Measurements from ENCODE around the gene RFC5. TPM values are rescaled to one million over a fixed set of nuclear protein-coding genes. Genes with fewer than 3 reads are reported as not detected.

Gene RFC5
- total and polyA plus RNA-seq, 2 of the 13 experiments (the other 11 are each of a cell fraction or from before 2014, with no cell fraction given), result 16.8 to 51.4 TPM

DNA sequence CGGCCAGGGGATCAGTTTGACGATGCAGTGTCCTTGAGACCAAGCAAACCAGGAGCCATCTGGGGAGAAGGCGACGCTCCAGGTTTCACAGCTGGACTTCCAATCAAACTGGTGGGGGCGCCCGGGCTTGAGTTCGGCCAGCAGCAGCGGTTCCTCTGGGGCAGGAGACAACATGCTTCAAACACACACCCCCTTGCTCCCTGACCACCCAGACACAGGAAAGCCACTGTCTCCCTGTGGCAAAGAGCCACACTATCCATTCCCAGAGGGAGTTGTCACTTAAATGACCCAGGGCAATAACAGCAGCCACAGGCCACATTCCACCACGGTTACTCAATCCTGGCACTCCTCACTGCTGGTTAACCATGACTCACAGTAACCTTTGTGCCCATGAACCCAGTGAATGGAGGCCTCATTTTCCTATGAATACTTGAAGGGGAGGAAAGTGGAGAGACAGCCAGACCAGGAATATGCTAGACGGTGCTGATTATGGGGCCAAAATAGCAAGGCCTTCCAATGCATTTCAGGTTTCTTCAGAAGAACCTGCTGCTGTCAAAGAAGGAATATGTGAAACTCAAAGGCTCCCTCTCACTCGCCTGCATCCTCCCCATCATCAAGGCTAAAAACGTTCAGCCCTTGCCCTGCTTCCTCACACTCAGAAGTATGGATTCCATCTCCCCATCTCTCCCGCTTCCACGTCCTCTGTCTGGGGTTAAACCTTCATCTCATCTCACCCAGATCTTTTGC lies 36.0 kb downstream of the RFC5 start (continued):
- TF ChIP-seq, protein P1, sequence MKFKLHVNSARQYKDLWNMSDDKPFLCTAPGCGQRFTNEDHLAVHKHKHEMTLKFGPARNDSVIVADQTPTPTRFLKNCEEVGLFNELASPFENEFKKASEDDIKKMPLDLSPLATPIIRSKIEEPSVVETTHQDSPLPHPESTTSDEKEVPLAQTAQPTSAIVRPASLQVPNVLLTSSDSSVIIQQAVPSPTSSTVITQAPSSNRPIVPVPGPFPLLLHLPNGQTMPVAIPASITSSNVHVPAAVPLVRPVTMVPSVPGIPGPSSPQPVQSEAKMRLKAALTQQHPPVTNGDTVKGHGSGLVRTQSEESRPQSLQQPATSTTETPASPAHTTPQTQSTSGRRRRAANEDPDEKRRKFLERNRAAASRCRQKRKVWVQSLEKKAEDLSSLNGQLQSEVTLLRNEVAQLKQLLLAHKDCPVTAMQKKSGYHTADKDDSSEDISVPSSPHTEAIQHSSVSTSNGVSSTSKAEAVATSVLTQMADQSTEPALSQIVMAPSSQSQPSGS (CRISPR knock-in tag; IDR thresholded peaks at IDR 0.05), result peak; percentile 93
- no peak for TF ChIP-seq ZC3H4 (CRISPR knock-in tag; IDR thresholded peaks at IDR 0.05; ENCODE audit: borderline replicate concordance)
- TF ChIP-seq ZNF180 (CRISPR knock-in tag; IDR thresholded peaks at IDR 0.05; ENCODE audit: borderline replicate concordance, low read depth), result no peak
- TF ChIP-seq ZNF451 (CRISPR knock-in tag; IDR thresholded peaks at IDR 0.05), result peak; percentile 77
- TF ChIP-seq, protein P2, sequence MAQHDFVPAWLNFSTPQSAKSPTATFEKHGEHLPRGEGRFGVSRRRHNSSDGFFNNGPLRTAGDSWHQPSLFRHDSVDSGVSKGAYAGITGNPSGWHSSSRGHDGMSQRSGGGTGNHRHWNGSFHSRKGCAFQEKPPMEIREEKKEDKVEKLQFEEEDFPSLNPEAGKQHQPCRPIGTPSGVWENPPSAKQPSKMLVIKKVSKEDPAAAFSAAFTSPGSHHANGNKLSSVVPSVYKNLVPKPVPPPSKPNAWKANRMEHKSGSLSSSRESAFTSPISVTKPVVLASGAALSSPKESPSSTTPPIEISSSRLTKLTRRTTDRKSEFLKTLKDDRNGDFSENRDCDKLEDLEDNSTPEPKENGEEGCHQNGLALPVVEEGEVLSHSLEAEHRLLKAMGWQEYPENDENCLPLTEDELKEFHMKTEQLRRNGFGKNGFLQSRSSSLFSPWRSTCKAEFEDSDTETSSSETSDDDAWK (CRISPR knock-in tag; IDR thresholded peaks at IDR 0.05), result no peak
- TF ChIP-seq EZH2 (conservative IDR thresholded peaks at IDR 0.05; ENCODE audit: low read depth, low read length), result no peak
- TF ChIP-seq HMGA1 (CRISPR knock-in tag; conservative IDR thresholded peaks at IDR 0.05), result no peak
- peak; percentile 85 for TF ChIP-seq ASH2L (IDR thresholded peaks at IDR 0.05; ENCODE audit: insufficient read length, low read depth, low read length)
- TF ChIP-seq NCOA1 (CRISPR knock-in tag; IDR thresholded peaks at IDR 0.05), result 0 out of 2 replicates have a peak, but pooled peaks have one; percentile 23
- no peak for TF ChIP-seq KLF15 (CRISPR knock-in tag; IDR thresholded peaks at IDR 0.05; ENCODE audit: borderline replicate concordance)
- TF ChIP-seq, protein P3, sequence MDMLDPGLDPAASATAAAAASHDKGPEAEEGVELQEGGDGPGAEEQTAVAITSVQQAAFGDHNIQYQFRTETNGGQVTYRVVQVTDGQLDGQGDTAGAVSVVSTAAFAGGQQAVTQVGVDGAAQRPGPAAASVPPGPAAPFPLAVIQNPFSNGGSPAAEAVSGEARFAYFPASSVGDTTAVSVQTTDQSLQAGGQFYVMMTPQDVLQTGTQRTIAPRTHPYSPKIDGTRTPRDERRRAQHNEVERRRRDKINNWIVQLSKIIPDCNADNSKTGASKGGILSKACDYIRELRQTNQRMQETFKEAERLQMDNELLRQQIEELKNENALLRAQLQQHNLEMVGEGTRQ (IDR thresholded peaks at IDR 0.05; ENCODE audit: low read depth, low read length), result no peak
- TF ChIP-seq, protein P3 (CRISPR knock-in tag; IDR thresholded peaks at IDR 0.05; ENCODE audit: borderline replicate concordance), result no peak
- no peak for TF ChIP-seq ATRX (CRISPR knock-in tag; IDR thresholded peaks at IDR 0.05; ENCODE audit: borderline replicate concordance)
- TF ChIP-seq PTBP1 (IDR thresholded peaks at IDR 0.05; ENCODE audit: low read depth, low read length, poor library complexity, severe bottlenecking), result no peak
- TF ChIP-seq, protein P4, sequence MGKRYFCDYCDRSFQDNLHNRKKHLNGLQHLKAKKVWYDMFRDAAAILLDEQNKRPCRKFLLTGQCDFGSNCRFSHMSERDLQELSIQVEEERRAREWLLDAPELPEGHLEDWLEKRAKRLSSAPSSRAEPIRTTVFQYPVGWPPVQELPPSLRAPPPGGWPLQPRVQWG (CRISPR knock-in tag; IDR thresholded peaks at IDR 0.05; ENCODE audit: borderline replicate concordance, low read depth), result no peak
- TF ChIP-seq CENPX (CRISPR knock-in tag; IDR thresholded peaks at IDR 0.05), result no peak
- no peak for TF ChIP-seq RAD51 (IDR thresholded peaks at IDR 0.05; ENCODE audit: borderline replicate concordance)
- no peak for TF ChIP-seq ZFAT (CRISPR knock-in tag; conservative IDR thresholded peaks at IDR 0.05)
- peak; percentile 99 for TF ChIP-seq JUN (CRISPR knock-in tag; IDR thresholded peaks at IDR 0.05)
- 0 out of 2 replicates have a peak, but pooled peaks have one; percentile 41 for TF ChIP-seq RNF2 (conservative IDR thresholded peaks at IDR 0.05; ENCODE audit: low read depth)
- no peak for TF ChIP-seq ZNF10 (CRISPR knock-in tag; IDR thresholded peaks at IDR 0.05; ENCODE audit: borderline replicate concordance, low read depth)
- no peak for TF ChIP-seq CHD4 (IDR thresholded peaks at IDR 0.05; ENCODE audit: borderline replicate concordance, low read length)
- TF ChIP-seq TBL1XR1 (IDR thresholded peaks at IDR 0.05; ENCODE audit: borderline replicate concordance, low read length, partially characterized antibody), result peak; percentile 98
- no peak for TF ChIP-seq FOXA1 (IDR thresholded peaks at IDR 0.05)
- TF ChIP-seq FOXA1 (CRISPR knock-in tag; IDR thresholded peaks at IDR 0.05), result no peak; the same call in 1 of the 2 replicates
